Renal pelvis (tissue), 4 donors: ENCODE measurements around the gene GBGT1. TPM values are rescaled to one million over a fixed set of nuclear protein-coding genes. Genes with fewer than 3 reads are reported as not detected.

Experiments
- DNase-seq: peaks from one replicate; pipeline ENCODE4 v3.0.0-alpha.2; 2013
- polyA plus RNA-seq, 3 donors: library from polyadenylated mRNA; unstranded; fragments of 120-200 nt; gene quantifications; one replicate each; pipeline ENCODE4 v1.2.1, GENCODE V29; 2013; ENCODE audit not compliant: insufficient read length in 3 of 3

Gene GBGT1
- polyA plus RNA-seq, 3 donors, result 1.9 to 3.1 (median 3.0) TPM

- no peak for DNase-seq
Measured at GRCh38 chr9:133127340-133127981, 36.3 kb downstream of the GBGT1 start.

GRCh38 chr9:133126697-133127339 lies 36.9 kb downstream of the GBGT1 start:
- no peak for DNase-seq

- no peak for DNase-seq
Measured at GRCh38 chr9:133125941-133126696, 37.6 kb downstream of the GBGT1 start.

- DNase-seq, result no peak
Measured at GRCh38 chr9:133124907-133125275, 38.8 kb downstream of the GBGT1 start.

- DNase-seq, result no peak
Measured at GRCh38 chr9:133124123-133124906, 39.4 kb downstream of the GBGT1 start.

- DNase-seq, result no peak
Measured at GRCh38 chr9:133122935-133123611, 40.6 kb downstream of the GBGT1 start.

- no peak for DNase-seq
Measured at GRCh38 chr9:133122605-133122934, 41.1 kb downstream of the GBGT1 start.

- DNase-seq, result no peak
Measured at GRCh38 chr9:133121915-133122550, 41.7 kb downstream of the GBGT1 start.

GRCh38 chr9:133121198-133121914 lies 42.4 kb downstream of the GBGT1 start, which contains the start of gene RALGDS:
RALGDS (minus strand) TSS chr9:133121240; CDS start chr9:133121154, 86 bp downstream.
- DNase-seq, result peak; percentile 83

- DNase-seq, result no peak
Measured at GRCh38 chr9:133120501-133121197, 43.1 kb downstream of the GBGT1 start.

GRCh38 chr9:133119846-133120500 lies 43.7 kb downstream of the GBGT1 start:
- no peak for DNase-seq

GRCh38 chr9:133119103-133119845 lies 44.4 kb downstream of the GBGT1 start:
- no peak for DNase-seq

- DNase-seq, result no peak
Measured at GRCh38 chr9:133118568-133118967, 45.1 kb downstream of the GBGT1 start.

- DNase-seq, result no peak
Measured at GRCh38 chr9:133118179-133118520, 45.6 kb downstream of the GBGT1 start.

- no peak for DNase-seq
Measured at GRCh38 chr9:133117271-133118178, 46.2 kb downstream of the GBGT1 start.

- DNase-seq, result no peak
Measured at GRCh38 chr9:133116346-133117231, 47.1 kb downstream of the GBGT1 start.
